SK-N-SH (cell line): Measurements from ENCODE around the gene ITGB6.
A peak's percentile ranks its signal among the peaks of the same experiment; 100 is the strongest.

Experiments
- CTCF ChIP-seq: fragments of 200-600 bp; sonication (generic); IDR thresholded peaks from 2 replicates; pipeline ENCODE4 v1.6.1; 2017; ENCODE audit warnings: antibody characterized with exemption, mild to moderate bottlenecking, moderate library complexity
- MAX ChIP-seq: IDR thresholded peaks from 2 replicates; pipeline ENCODE4 v1.4.0; 2012; ENCODE audit warnings: low read depth
- NRF1 ChIP-seq: IDR thresholded peaks from 2 replicates; pipeline ENCODE4 v1.6.1; 2012; ENCODE audit warnings: low read depth, mild to moderate bottlenecking, low read length
- POLR2AphosphoS5 ChIP-seq: IDR thresholded peaks from 2 replicates; pipeline ENCODE4 v1.6.1; 2012; ENCODE audit warnings: low read depth, low read length
- RAD21 ChIP-seq: IDR thresholded peaks from 2 replicates; pipeline ENCODE4 v1.6.1; 2012; ENCODE audit warnings: mild to moderate bottlenecking, low read length
- RCOR1 ChIP-seq: fragments of 150-350 bp; IDR thresholded peaks from 2 replicates; pipeline ENCODE4 v1.6.1; 2017; ENCODE audit warnings: antibody characterized with exemption, low read length
- RFX5 ChIP-seq: IDR thresholded peaks from 2 replicates; pipeline ENCODE4 v1.6.1; 2012; ENCODE audit warnings: mild to moderate bottlenecking, improper control_type of control experiment, low read length
- SIN3A ChIP-seq: IDR thresholded peaks from 2 replicates; pipeline ENCODE4 v1.6.1; 2012; ENCODE audit warnings: low read depth, mild to moderate bottlenecking, low read length, moderate library complexity, borderline replicate concordance

GRCh38 chr2:160125828-160126227, 74.2 kb downstream of the ITGB6 start:
- TF ChIP-seq NRF1, result no peak
- TF ChIP-seq MAX, result no peak
- TF ChIP-seq POLR2AphosphoS5, result no peak
- no peak for TF ChIP-seq CTCF
- TF ChIP-seq SIN3A, result no peak
- no peak for TF ChIP-seq RFX5
- TF ChIP-seq RCOR1, result peak; percentile 89
- TF ChIP-seq RAD21, result no peak
